GM18951 (cell line): ENCODE results near the gene NCCRP1.
"Not testable (repeated sequence)": the region's sequence is repeated elsewhere in the genome, so short reads cannot be mapped to it uniquely, and the experiment has no call there.

Source experiments
- POLR2A ChIP-seq: IDR thresholded peaks from 4 replicates; pipeline ENCODE4 v1.6.1; 2011; ENCODE audit warnings: mild to moderate bottlenecking; ENCODE audit not compliant: insufficient read length, insufficient read depth; ENCODE audit errors: extremely low read depth
- in situ Hi-C: fragments of 300-500 bp; cut with MboI; formaldehyde crosslinking; loops from one replicate; pipeline ENCODE4 v1.12.0; 2022; ENCODE audit warnings: low sequenced_read_pairs, mixed read lengths, inconsistent platforms; ENCODE audit not compliant: unreplicated experiment

Gene NCCRP1

GRCh38 chr19:39212375-39212742 lies 15.6 kb downstream of the NCCRP1 start:
- no peak for TF ChIP-seq POLR2A
- in situ Hi-C loops = no loop called here

- in situ Hi-C loops = not testable (repeated sequence)
Measured at GRCh38 chr19:39215323-39215722, 18.6 kb downstream of the NCCRP1 start.

DNA sequence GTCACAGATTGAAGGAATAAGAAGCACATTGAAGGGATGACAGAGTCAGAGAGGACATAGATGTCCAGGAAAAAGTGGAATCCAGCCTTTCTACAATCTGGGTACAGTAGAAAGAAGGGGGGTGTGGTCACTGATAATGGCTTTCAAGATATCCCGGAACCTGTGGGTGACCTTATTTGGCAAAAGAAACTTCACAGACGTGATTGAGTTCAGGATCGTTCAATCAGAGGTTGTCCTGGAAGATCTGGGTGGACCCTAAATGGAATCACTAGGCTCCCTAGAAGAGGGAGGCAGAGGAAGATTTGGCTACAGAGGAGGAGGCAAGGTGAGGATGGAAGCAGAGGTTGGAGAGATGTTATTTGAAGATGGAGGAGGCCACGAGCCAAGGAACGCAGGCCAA lies 20.3 kb downstream of the NCCRP1 start:
- no peak for TF ChIP-seq POLR2A
- in situ Hi-C loops = no loop called here

GRCh38 chr19:39218230-39219007 lies 21.7 kb downstream of the NCCRP1 start:
- TF ChIP-seq POLR2A = no peak
- in situ Hi-C loops = no loop called here

DNA sequence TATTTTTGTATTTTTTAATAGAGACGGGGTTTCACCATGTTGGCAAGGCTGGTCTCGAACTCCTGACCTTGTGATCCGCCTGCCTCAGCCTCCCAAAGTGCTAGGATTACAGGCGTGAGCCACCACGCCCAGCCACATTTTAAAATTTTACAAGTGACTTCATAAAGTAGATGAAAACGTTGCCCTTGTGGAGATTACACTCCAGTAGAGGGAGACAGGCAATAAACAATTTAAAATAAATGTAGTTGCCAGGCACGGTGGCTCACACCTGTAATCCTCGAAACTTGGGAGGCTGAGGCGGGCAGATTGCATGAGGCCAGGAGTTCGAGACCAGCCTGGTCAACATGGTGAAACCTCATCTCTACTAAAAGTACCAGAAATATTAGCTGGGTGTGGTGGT lies 22.3 kb downstream of the NCCRP1 start:
- in situ Hi-C loops = not testable (repeated sequence)

- TF ChIP-seq POLR2A = no peak
- in situ Hi-C loops = no loop called here
Measured at GRCh38 chr19:39223703-39224279, 27.0 kb downstream of the NCCRP1 start.

GRCh38 chr19:39224910-39225309 lies 28.1 kb downstream of the NCCRP1 start:
- in situ Hi-C loops = no loop called here
- no peak for TF ChIP-seq POLR2A

- TF ChIP-seq POLR2A = no peak
- in situ Hi-C loops = no loop called here
Measured at GRCh38 chr19:39230096-39230764, 33.5 kb downstream of the NCCRP1 start.

- in situ Hi-C loops = no loop called here
- TF ChIP-seq POLR2A = no peak
Measured at GRCh38 chr19:39232708-39233107, 35.9 kb downstream of the NCCRP1 start.

GRCh38 chr19:39236527-39236926 lies 39.8 kb downstream of the NCCRP1 start:
- in situ Hi-C loops = no loop called here
- no peak for TF ChIP-seq POLR2A

DNA sequence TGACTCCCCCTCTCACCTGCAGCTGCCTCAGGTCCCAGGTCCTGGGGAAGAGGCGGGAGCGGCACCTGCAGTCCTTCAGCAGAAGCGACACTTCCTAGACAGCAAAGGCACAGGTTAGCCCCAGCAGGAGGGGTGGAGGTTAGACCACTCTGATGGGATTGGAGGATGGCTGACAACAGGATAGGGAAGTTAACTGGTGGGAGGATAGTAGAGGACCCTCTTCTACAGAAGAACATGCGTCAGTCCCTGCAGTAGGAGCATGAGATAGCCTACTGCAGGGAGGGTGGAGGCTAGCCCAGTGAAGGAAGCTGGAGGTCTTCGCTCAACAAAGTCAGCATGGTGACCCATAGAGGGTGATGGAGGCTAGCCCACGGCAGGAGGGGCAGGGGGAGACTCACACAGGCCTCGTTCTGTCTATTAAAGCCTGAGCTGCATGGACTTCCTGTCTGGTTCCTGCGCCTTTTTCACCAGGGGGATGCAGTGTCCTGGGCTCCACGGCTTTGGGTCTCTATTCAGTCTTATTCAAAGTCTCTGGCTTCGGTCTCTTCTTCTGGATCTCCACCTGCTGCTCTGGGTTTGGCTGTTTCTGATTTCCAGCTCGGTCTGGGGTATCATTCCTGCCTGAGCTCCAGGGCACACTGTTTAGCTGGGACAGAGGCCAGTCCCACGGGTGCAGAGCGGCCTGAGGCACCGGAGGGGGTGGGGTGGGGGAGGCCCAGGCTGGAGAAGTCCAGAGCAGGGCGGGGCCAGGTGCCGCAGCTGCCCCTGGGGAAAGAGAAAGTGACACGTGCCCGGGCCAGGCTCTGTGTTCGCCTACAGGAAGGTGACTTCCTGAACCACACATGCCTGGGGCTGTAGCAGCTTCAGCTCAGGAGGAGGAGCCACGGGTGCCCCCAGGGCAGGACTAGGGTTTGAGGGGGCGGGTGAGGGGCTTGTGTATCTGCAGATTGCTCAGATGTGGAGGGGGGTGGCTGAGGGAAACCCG lies 40.7 kb downstream of the NCCRP1 start:
- in situ Hi-C loops = no loop called here
- peak; percentile 24 for TF ChIP-seq POLR2A

- in situ Hi-C loops = no loop called here
- no peak for TF ChIP-seq POLR2A
Measured at GRCh38 chr19:39238209-39238608, 41.4 kb downstream of the NCCRP1 start.

- in situ Hi-C loops = no loop called here
- TF ChIP-seq POLR2A = no peak
Measured at GRCh38 chr19:39238944-39239343, 42.2 kb downstream of the NCCRP1 start.
